Kidney (tissue), 14 donors: ENCODE data around the gene ZNHIT2. TPM values are rescaled to one million over a fixed set of nuclear protein-coding genes. Genes with fewer than 3 reads are reported as not detected.
"Not testable (repeated sequence)": the region's sequence is repeated elsewhere in the genome, so short reads cannot be mapped to it uniquely, and the experiment has no call there.

ENCODE experiments used
- DNase-seq, 5 donors: peaks; one replicate each; pipeline ENCODE4 v3.0.0-alpha.2; 2013 to 2020
- FAIRE-seq: peaks from 2 replicates; lab custom pipeline; 2012; peaks lifted over from hg19 to GRCh38; lab: Jason Lieb, UNC
- H3K27ac ChIP-seq, 2 donors: one replicate each; pipeline ENCODE4 v1.7.0; 2013; ENCODE audit warnings: low read depth in 2 of 2, low read length in 2 of 2, inconsistent platforms in 1 of 2
- H3K27me3 ChIP-seq: one replicate; pipeline ENCODE4 v1.7.1; 2013; ENCODE audit warnings: low read length, inconsistent platforms; ENCODE audit not compliant: control insufficient read depth, insufficient read depth
- H3K36me3 ChIP-seq, 3 donors: one replicate each; pipeline versions ENCODE4 v1.7.0 to v1.7.1; 2013; ENCODE audit warnings: low read length in 3 of 3, control low read depth in 1 of 3, inconsistent platforms in 1 of 3; ENCODE audit not compliant: insufficient read depth in 3 of 3, control insufficient read depth in 2 of 3
- H3K4me1 ChIP-seq, 3 donors: one replicate each; pipeline versions ENCODE4 v1.7.0 to v1.7.1; 2013; ENCODE audit warnings: low read length in 3 of 3, inconsistent platforms in 1 of 3, low read depth in 1 of 3; ENCODE audit not compliant: control insufficient read depth in 2 of 3, insufficient read depth in 2 of 3
- H3K4me3 ChIP-seq, 3 donors: one replicate each; pipeline versions ENCODE4 v1.7.0 to v1.8.1; 2013; ENCODE audit warnings: low read length in 3 of 3, control low read depth in 1 of 3, inconsistent platforms in 1 of 3
- H3K9ac ChIP-seq, 3 donors: one replicate each; pipeline versions ENCODE4 v1.7.0 to v1.7.1; 2013; ENCODE audit warnings: low read length in 3 of 3, control low read depth in 1 of 3, inconsistent platforms in 1 of 3
- H3K9me3 ChIP-seq, 3 donors: one replicate each; pipeline versions ENCODE4 v1.7.0 to v1.7.1; 2013; ENCODE audit warnings: low read length in 3 of 3, control low read depth in 1 of 3, inconsistent platforms in 1 of 3; ENCODE audit not compliant: control insufficient read depth in 2 of 3, insufficient read depth in 1 of 3
- CTCF ChIP-seq: IDR thresholded peaks from 3 replicates; pipeline ENCODE4 v1.5.1; 2012; ENCODE audit warnings: mild to moderate bottlenecking, moderate library complexity, borderline replicate concordance; ENCODE audit not compliant: insufficient read depth; ENCODE audit errors: extremely low read depth
- intact Hi-C: fragments of 100-400 bp; cut with DNase I; formaldehyde crosslinking; loops from one replicate; pipeline ENCODE4 v1.11.1; 2022
- polyA plus RNA-seq: library from polyadenylated mRNA; stranded (reverse); fragments of 350-450 nt; fragmentation: Illumina TruSeq; extraction: RNeasy Lipid Tissue Mini Kit (QIAGEN cat#74804); gene quantifications from one replicate; pipeline ENCODE4 v1.2.3, GENCODE V29; 2014; ENCODE audit warnings: low read depth, low replicate concordance; ENCODE audit not compliant: insufficient read depth
- total RNA-seq: library from RNA; stranded (reverse); fragmentation: NEBNext Ultra II Directional; extraction: Animal tissue kit (Norgen Biotek cat#: 25700); gene quantifications from one replicate; pipeline ENCODE4 v1.2.1, GENCODE V29; 2021
- donor health status: control.
- donor health status: control.
- donor health status: control.
- donor health status: control.
- donor health status: control.
- donor health status: DM: yes; HTN: yes; CAD: no.
- donor health status: Normal renal cell carcinoma (clear cell type).

The ZNHIT2 gene
- total and polyA plus RNA-seq, 2 donors from 2014 or later = 14.0 to 21.1 TPM

GRCh38 chr11:65120831-65121230 lies 3.3 kb upstream of the ZNHIT2 start:
- H3K27me3 ChIP-seq = no peaks in the 10 kb centered on the region
- no peak overlapping the region for H3K27ac ChIP-seq
- TF ChIP-seq CTCF = no peak
- H3K36me3 ChIP-seq = peaks cover 2 to 37% (median 19%) of the 10 kb centered on the region in 3 donors
- no peaks in the 10 kb centered on the region for H3K9me3 ChIP-seq
- H3K9ac ChIP-seq = peak overlapping the region; percentile 97 to 99 (median 99)
- FAIRE-seq (no peak), DNase-seq (peak in 1 of 5 donors; percentile 15)
- intact Hi-C loops = no loop called here
- H3K4me1 ChIP-seq = peaks cover 2 to 21% (median 16%) of the 10 kb centered on the region in 3 donors
- peak overlapping the region; percentile 93 to 99 (median 98) for H3K4me3 ChIP-seq

DNA sequence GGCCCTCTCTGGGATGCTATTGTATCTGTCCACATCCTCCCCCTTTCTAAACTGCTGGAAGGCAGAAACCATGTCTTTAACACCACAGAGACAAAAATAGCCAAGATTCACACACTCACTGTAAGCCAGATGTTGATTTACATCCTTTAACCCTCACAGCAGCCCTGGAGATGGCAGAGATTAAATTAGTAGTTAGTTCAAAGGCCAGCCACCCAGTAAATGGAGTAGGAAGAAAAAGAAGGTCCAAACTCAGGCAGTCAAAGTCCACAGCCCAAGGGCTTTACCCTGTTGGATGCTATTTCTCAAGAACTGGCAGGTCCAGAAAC lies 2.1 kb upstream of the ZNHIT2 start:
- no peak overlapping the region for H3K4me3 ChIP-seq
- TF ChIP-seq CTCF = no peak
- intact Hi-C loops = no loop called here
- H3K27me3 ChIP-seq = no peaks in the 10 kb centered on the region
- H3K9me3 ChIP-seq = no peaks in the 10 kb centered on the region
- peaks cover 2 to 28% (median 17%) of the 10 kb centered on the region in 3 donors for H3K4me1 ChIP-seq
- DNase-seq (peak in 1 of 5 donors; percentile 19), FAIRE-seq (no peak)
- no peak overlapping the region for H3K27ac ChIP-seq
- no peak overlapping the region for H3K9ac ChIP-seq
- peaks cover 2 to 28% (median 12%) of the 10 kb centered on the region in 3 donors for H3K36me3 ChIP-seq

- Histone ChIP-seq H3K36me3 (peaks cover 2 to 23% (median 12%) of the 10 kb centered on the region in 3 donors), H3K4me1 (peaks cover 2 to 31% (median 17%) of the 10 kb centered on the region in 3 donors)
- H3K4me3 ChIP-seq, H3K9ac ChIP-seq, H3K9me3 ChIP-seq, H3K27ac ChIP-seq, intact Hi-C loops, H3K27me3 ChIP-seq, FAIRE-seq: not testable (repeated sequence)
- DNase-seq = peak in 2 of 5 donors; percentile 41 to 56
Measured at GRCh38 chr11:65118891-65119669, 1.6 kb upstream of the ZNHIT2 start.

DNA sequence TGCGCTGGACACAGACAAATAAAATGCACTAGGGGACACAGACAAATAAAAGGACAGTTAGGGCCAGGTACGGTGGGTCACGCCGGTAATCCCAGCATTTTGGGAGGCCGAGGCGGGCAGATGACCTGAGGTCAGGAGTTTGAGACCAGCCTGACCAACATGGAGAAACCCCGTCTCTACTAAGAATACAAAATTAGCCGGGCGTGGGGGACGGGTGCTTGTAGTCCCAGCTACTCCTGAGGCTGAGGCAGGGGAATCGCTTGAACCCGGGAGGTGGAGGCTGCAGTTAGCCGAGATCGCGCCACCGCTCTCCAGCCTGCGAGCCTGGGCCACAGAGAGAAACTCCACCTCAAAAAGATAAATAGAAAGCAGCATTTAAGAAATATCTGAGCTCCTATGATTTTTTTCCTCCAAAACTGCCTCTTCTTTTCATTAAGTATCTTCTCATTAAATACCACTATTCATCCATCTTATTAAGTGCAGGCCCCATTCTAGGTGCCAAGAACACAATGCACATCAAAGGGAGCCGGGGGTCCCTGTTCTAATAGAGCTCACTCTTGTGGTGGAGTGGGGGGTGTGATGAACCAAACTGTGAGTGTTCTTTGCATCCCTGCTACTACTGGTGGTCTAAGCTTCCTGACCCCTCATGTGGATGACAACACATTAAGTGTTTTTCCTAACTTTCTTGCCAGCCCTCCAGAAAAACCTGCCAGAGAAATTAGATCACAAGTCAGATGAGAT lies 766 bp upstream of the ZNHIT2 start:
- FAIRE-seq = no peak
- Histone ChIP-seq H3K27ac (peak overlapping the region; percentile 41 to 43), H3K27me3 (no peaks in the 10 kb centered on the region), H3K9ac (no peak overlapping the region), H3K9me3 (no peaks in the 10 kb centered on the region), H3K4me1 (peaks cover 2 to 37% (median 17%) of the 10 kb centered on the region in 3 donors), H3K4me3 (no peak overlapping the region), H3K36me3 (peaks cover 2 to 22% (median 12%) of the 10 kb centered on the region in 3 donors)
- TF ChIP-seq CTCF = no peak
- intact Hi-C loops = no loop called here
- peak in 2 of 5 donors; percentile 22 to 40 for DNase-seq
